T-helper 2 cell treated with Interferon-gamma antibody and Interleukin-4, amounts not matched to agents 100 ng/mL and 5 ng/mL, for 36 hours (primary cell): Measurements from ENCODE around the gene REN. TPM values are rescaled to one million over a fixed set of nuclear protein-coding genes. Genes with fewer than 3 reads are reported as not detected.

ENCODE experiments used
- intact Hi-C: fragments of 100-400 bp; cut with micrococcal nuclease; formaldehyde crosslinking; loops from one replicate; pipeline ENCODE4 v1.15.1; 2023
- total RNA-seq: library from RNA; stranded (reverse); gene quantifications from 2 replicates; pipeline ENCODE4 v1.2.3, GENCODE V29; 2022

Gene REN
- total RNA-seq, 1 donor from 2014 or later, result not detected

DNA sequence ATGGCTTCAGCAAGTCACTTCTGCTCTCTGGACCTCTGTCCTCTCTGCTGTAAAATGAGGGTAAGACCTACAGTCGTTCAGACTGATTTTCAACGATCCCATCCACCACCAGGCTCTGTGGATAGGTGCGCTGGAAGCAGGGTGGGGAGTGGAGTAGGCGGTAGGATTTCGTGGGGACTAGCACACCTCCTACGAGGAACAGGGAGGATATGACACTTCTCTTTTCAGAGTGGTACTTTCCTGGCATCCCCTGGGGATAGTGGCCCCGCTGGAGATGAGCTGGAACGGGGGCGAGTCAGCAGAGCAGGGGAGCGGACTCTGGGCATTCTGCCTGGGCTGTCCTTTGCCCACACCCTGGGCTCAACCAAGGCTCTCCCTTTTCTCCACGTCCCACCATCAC is 32.0 kb downstream of the REN start:
- intact Hi-C loops, result no loop called here

DNA sequence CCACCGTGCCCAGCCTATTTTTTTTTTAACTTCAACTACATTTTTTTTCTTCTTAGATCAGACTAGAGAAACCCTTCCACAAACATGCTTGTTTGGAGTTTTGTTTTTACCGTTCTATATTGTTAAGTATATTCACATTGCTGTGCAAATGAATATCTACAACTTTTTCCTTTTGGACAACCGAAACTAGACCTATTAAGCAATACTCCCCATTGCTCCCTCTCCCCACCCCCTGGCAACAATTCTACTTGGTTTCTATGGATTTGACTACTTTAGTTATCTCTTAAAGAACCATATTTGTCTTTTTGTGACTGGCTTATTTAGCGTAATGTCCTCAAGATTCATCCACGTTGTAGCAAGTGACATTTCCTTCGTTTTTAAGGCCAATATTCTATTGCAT is 33.4 kb downstream of the REN start:
- intact Hi-C loops, result no loop called here

DNA sequence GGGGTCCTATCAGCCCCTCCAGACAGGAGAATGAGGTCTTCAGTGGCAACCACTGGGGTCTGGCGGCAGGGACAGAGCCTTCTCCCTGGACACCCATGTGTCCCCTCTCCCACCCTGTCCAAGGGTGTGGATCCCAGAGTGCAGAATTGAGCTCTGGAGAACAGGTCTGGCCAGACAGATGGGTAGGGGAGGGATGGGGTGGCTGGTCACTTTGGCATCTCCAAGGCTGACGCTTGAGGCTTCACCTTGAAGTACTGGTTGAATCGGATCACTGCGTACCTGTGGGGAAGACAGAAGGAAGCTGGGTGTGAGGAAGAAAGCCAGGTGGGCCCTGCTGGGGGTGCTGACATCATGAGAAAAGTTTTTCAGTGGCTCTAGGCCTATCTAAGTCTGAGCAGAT is 34.2 kb downstream of the REN start:
- intact Hi-C loops, result no loop called here

DNA sequence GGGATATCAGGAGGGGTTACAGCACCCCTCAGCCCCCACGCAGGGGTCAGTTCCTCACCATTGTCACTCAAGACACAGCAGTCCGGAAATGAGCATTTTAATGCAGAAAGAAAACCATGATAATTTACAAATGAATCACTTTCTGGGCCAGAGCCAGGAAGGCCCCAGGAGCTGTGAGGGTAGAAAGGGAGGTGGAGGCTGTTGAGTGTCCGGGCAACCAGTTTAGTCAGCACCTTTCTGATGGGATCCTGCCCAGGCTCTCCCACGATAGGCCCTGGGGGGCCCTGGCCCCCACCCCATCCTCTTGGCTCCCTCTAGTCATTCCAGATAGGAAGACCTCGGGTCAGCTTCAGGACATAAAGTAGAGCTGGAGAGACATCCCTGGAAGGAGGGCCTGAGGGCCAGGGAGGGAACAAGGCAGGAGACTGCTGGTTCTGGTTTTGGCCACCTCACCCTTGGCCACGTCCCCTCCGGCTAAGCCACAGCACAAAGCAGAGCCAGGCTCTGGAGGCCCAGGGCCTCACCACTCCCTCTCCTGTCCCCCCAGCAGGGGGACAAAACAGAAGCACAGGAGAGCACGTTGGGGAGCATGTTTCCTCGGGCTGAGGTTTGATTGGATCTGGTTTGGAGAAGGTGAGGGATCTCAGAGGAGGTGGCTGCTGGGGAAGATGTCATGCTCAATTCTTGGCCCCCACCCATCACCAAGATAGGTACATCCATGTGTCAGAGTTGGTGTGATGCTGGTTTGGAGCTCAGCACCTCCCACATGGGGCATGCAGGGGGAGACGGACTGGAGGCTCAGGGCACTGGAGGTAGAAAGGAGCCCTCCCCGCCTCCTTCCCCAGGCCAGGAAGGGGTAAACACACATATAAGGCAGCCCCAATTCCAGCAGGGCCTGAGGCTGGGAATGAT is 34.9 kb downstream of the REN start:
- intact Hi-C loops, result no loop called here

DNA sequence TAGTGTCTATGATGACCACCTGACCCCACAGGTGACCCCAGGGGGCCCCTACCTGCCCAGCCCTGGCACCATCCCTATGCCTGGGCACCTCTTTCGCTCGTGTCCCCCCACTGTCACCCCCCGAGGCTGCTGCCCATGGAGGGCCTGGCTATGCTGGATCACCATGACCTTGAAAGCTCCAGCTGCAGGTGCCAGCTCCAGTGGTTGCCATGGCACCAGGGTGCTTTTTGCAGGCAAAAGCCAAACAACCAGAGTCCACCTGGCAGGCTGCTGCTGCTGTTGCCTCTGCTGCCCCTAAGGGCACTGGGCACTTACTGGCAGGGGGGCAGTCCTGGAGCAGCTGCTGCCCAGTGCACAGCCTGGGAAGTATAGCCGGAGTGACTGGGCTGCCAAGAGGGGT is 36.0 kb downstream of the REN start:
- intact Hi-C loops, result no loop called here

DNA sequence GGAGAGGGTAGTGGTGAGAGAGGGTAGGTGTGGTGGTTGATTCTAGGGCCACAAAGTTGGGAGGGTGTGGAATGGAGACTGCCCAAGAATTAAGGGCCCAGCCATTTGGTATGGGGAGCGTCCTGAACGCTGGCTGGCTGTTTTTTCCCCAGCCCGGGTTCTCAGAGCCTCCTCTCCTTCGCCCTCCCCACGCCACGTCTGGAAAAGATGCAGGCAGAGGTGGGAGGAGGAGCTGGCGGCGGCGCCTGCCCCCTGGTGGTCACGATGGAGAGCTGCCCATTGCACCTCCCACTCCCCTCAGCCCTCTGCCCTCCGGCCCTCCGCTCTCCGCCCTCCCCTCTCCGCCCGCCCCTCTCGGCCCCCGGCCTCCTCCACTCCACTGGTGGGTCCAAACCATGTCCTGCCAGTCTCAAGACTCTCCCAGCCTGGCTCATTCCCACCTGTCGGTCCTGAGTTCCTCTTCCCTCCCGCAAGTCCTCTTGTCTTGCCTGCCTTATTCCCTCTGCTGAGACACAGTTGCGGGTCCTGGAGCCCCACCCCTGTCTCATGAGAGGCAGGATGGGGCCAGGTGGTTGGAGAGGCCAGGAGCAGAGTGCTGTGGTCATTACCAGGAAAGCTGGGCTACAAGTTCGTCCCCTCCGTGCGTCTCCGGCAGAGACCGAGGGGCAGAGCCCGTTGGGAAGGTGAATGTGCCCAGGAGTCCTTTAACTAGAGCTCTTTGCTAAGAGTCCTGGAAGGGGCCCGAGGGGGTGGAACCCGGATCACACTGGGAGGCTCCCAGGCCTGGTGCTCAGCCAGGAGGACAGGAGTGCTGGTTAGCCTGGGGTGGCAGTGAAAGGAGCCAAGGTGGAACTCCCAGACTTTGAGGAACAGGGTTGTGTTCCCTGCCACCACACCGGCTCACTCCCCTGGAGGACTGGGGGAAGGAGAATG is 36.9 kb downstream of the REN start:
- intact Hi-C loops, result loop anchor here (1.0 kb wide), 1 partner anchor 268 kb away; the partner anchor contains the start of gene SNRPE

DNA sequence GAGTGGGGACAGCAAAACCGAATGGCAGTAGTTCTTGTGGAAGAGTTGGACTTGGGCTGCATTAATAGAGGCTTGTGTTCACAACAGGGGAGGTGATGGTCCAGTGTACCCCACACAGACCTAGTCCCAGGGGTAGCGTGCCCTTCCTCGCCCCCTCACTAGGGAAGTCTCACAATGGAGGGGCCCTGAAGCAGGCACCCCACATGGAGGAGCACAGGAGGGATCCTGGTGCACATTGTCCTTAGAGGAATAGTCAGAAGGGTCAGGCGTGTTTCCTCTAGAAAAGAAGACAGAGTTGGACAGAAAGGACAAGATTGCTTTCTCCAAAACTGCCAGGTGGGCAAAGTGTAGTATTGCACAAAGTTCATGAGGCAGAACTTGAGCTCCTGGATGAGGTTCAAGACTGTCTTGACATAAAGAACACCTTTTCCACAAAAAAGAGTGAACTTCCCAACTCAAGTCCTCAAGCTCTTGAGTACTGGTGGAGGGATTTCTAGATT is 37.6 kb downstream of the REN start:
- intact Hi-C loops, result no loop called here

DNA sequence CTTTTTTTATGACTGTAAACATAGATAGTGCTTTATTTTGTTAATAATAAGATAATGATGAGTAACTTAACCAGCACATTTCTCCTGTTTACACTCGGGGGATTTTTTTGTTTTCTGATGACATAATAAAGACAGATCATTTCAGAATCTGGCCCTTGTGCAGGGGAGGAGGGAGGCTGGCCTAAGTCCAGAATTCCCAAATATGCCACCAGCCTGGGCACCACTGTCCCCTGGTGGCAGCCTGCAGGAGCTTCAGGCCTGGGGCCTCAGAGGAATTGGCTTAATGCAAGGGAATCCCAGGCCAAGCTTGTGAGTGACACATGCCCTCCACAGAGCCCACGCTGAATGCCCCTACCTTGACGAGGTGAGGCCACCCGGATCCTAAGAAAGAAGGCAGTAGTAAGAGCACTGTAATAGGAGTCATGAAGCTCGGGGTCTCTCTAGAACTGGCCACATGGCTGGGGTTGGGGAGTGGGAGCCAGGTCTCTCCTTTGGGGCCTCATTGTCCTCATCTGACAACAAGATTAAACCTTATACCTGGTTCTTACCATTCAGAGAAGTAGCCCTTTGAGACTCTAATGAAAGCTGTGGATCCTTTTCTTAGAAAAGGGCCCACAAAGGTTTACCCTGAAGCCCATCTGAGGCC is 38.4 kb downstream of the REN start:
- intact Hi-C loops, result no loop called here

DNA sequence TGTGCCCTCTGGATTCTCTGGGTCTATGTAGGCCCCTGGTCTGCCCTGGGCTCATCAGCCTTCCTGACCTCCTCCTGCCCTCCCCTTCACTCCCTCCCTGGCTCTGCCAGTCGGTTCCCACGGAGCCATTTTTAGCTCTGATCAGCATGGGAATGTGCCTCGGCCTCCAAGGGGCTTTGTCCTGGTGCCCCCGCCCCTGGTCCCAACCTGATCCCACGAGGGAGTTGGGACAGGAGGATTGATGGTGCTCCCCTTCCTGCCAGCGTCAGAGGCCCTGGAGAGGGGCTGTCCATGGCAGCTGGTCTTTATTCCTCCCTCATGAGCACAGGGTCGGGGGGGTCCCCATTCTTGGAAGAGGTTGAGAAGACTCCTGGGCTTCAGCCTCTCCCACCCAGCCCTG is 39.2 kb downstream of the REN start:
- intact Hi-C loops, result no loop called here

DNA sequence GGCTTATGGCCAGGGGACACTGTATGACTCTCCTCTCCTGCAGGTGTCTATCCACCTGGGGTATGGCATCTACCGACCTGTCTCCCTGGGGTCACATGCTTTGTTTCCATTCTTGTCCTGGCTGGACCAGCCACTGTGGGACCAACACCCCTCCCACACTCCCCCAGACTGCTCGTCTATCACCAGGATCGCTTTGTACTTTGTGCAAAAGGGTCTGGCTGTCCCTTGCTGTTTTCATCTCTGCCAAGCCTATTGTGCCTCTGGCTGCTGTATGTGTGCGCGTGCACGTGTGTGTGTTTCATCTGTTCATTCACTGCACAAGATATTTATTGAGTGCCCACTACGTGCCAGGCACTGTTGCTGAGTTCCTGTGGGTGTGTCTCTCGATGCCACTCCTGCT is 39.8 kb downstream of the REN start:
- intact Hi-C loops, result no loop called here

DNA sequence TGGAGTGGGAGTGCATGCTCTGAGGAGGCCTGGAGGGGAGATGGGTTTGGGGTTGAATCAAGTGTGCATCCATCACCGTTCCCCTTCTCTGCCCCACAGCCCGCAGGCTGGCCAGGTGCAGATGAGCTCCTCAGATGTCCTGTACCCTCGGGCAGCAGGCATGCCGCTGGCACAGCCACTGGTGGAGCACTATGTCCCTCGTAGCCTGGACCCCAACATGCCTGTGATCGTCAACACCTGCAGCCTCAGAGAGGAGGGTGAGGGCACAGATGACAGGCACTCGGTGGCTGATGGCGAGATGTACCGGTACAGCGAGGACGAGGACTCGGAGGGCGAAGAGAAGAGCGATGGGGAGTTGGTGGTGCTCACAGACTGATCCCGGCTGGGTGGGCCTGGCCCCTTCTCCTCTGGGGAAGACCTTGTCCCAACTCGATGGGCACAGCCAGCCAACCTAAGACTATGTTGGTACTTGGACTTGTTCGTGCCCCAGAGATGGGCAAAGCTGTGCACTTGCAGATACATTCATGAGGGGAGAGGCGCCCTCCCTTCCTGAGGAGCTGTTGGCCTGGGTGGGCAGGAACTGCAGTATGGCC is 40.3 kb downstream of the REN start:
- intact Hi-C loops, result no loop called here

DNA sequence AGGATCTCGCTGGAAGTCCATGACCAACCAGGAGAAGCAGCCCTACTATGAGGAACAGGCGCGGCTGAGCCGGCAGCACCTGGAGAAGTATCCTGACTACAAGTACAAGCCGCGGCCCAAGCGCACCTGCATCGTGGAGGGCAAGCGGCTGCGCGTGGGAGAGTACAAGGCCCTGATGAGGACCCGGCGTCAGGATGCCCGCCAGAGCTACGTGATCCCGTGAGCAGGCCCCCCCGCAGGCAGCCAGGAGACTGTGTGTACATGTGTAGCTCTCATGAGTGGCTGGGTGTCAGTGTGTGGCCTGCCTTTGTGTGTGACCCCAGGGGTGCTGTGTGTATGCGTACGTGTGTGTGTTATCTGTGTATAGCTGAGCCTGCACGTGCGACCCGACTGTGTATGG is 41.5 kb downstream of the REN start:
- intact Hi-C loops, result no loop called here

DNA sequence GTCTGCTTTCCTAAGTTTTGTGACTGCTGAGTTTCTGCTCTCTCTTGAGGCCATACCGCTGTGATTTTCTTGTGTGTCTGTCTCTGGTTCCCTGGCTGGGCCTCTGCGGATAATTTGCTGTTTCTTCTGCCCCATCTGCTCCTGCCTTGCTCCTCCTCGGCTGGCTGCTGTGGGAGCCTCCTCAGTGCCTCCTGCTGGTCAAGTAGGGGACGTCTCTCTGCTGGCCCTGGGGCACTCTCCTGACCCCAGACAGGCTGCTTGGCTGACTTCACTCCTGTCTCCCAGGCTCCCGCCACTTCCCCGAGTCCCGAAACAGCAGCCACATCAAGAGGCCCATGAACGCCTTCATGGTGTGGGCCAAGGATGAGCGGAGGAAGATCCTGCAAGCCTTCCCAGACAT is 42.8 kb downstream of the REN start:
- intact Hi-C loops, result no loop called here

DNA sequence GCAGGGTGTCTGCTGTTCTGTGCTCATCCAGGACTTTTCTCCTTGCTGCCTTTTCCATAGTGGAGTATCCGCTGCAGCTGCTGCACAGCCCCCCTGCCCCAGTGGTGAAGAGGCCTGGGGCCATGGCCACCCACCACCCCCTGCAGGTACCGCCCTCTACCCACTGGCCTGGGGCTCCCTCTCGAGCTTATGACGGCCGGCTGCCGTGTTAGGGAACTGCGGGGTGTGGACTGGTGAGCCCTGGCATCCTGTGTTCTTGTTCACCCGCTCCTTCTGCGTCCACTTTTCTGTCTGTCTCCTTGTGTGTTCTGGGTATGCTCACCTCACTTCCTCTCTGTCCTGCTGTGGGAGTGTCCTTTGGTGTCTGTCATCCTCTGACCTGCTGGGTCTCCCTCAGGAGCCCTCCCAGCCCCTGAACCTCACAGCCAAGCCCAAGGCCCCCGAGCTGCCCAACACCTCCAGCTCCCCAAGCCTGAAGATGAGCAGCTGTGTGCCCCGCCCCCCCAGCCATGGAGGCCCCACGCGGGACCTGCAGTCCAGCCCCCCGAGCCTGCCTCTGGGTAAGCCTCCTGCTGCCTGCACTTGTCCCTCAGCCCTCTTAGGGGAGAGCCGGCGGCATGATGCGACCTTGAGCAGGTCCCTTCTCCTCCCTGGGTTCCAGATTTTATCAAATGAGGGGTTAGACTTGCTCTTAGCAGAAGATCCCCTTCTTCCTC is 44.1 kb downstream of the REN start:
- intact Hi-C loops, result no loop called here

DNA sequence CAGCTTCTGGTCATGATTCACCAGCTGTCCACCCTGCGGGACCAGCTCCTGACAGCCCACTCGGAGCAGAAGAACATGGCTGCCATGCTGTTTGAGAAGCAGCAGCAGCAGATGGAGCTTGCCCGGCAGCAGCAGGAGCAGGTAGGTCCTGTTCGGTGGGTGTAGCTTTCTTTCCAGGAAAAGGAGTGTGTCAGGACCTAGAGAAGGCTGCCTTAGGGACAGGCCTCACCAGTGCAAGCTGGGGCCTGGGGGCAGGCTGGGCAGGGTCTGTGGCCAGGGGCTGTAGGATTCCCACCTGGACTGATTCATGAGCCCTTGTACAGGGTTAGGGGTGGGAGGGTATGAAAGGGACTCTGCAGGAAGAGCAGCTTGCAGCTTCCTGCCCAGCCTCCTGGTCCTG is 49.6 kb downstream of the REN start:
- intact Hi-C loops, result no loop called here

DNA sequence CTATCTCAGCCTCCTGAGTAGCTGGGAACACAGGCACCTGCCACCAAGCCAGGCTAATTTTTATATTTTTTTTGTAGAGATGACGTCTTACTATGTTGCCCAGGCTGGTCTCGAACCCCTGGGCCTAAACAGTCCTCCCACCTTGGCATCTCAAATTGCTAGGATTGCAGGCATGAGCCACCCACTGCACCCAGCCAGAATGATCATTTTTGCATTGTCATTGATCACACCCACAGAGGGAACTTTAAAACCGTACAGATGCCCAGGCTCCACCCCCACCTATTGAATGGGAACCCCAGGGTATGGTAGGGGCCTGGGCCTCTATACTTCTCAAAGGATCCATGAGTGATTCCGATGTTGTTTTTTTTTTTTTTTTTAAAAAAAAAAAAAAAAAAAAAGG is 51.0 kb downstream of the REN start:
- intact Hi-C loops, result no loop called here

DNA sequence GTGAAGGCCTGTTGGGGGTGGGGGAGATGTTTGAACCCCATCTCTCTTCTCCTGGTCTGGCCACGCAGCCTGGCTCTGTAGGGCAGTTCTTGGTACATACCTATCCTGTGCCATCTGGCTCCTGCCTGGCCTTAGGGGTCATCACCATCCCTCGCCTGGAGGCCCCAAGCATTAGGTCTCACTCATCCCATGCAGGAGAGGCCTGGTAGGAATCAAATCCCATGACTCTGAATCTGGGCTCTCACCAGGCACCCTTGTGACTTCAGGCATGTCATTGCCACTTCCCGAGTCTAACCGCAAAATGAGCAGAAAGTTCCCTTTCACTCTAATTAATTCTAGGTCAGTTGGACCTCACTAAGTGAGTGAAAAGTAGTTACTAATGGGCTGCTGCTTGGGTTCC is 51.5 kb downstream of the REN start:
- intact Hi-C loops, result no loop called here

DNA sequence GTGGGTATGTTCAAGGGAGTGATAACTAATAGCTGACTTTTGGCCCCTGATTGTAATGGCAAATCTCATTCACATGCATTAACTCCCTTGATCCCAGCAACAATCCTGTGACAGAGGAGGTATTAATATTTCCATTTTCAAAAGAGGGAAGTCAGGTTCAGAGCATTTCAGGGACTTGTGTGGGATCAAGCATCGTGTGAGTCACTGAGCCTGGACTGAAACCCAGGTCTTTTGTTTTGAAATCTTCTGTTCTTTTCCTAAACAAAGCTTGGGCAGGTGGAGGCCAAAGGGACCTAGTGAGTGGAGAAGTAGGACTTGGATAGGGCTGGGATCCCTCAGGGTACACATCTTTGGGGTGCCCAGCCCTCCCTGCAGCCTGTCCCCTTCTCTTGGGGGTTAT is 52.2 kb downstream of the REN start:
- intact Hi-C loops, result no loop called here

DNA sequence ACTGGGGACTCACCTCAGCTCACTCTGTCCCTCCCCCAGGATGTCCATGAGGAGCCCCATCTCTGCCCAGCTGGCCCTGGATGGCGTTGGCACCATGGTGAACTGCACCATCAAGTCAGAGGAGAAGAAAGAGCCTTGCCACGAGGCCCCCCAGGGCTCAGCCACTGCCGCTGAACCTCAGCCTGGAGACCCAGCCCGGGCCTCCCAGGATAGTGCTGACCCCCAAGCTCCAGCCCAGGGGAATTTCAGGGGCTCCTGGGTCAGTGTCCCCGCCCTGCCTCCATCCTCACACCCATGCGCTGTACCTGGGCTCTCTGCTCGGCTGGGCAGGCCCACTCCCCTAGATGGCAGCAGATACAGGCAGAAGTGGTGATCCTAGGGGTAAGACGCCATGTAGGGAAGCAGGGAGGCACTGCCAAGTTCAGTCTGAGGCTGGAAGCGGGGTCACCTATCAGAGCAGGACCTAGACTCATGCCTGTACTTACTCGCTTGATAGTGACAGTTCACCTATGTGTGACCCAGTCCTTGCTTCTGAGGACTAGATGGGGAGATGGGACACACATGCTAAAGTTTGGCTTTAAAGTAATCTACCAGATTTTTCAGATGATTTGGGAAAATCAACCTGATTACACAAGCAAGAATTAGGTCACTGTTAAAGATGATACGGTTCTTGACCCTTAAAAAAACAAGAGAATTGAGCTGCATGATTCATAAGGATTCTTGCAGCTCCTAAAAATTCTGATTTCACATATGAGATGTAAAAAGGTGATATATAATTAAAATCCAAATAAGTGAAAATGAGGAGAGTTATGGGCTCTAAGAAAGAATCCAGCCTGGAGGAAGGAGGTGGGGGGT is 53.0 kb downstream of the REN start:
- intact Hi-C loops, result no loop called here
